Measurements from ENCODE around the gene GMDS. TPM values are rescaled to one million over a fixed set of nuclear protein-coding genes. Genes with fewer than 3 reads are reported as not detected.

Gene GMDS
- total and polyA plus RNA-seq, 2 donors (not counting 3 experiments of a cell fraction or from before 2014, with no cell fraction given): 9.8 to 23.5 TPM

GRCh38 chr6:1697688-1698351 is 547.6 kb downstream of the GMDS start:
- ChIA-PET POLR2A (no interaction called here), CTCF (interaction anchor here (0.9 to 7.9 kb wide), 4 partner anchors 11 to 87 kb away, joined by 3 to 54 read pairs (median 4); no protein-coding TSS in a partner anchor)
- TF ChIP-seq POLR2A (IDR thresholded peaks at IDR 0.05; ENCODE audit: low read depth, low read length): no peak
- no peak for TF ChIP-seq POLR2AphosphoS5 (IDR thresholded peaks at IDR 0.05; ENCODE audit: insufficient read depth, low read depth, low read length)
- no peak for TF ChIP-seq GATA2 (IDR thresholded peaks at IDR 0.05; ENCODE audit: insufficient read depth, insufficient read length, low read depth, low read length)
- DNase-seq (ENCODE audit: low read depth, low spot score) (no peak), FAIRE-seq (no peak)
- BruUV-seq (replicated peaks): no TSS peak
- Histone ChIP-seq H3K79me2 (ENCODE audit: control insufficient read depth, insufficient read depth, low read length) (no peaks in the 10 kb centered on the region), H3K9me3 (replicated peaks; ENCODE audit: control insufficient read depth, insufficient read depth, low read length) (no peaks in the 10 kb centered on the region), H3K4me2 (ENCODE audit: insufficient read depth, low read length) (no peak overlapping the region), H3K9me1 (replicated peaks; ENCODE audit: control insufficient read depth, extremely low read depth, insufficient read depth, low read length) (no peaks in the 10 kb centered on the region), H2AFZ (ENCODE audit: low read depth, low read length) (no peak overlapping the region), H3K4me1 (ENCODE audit: control insufficient read depth, extremely low read depth, insufficient read depth, low read length) (no peaks in the 10 kb centered on the region), H3K9ac (replicated peaks; ENCODE audit: extremely low read depth, insufficient read depth, low read length) (no peak overlapping the region), H3K27me3 (ENCODE audit: control insufficient read depth in 2 of 2, insufficient read depth in 2 of 2, low read length in 2 of 2) (no peaks in the 10 kb centered on the region), H3K4me3 (replicated peaks in 1 of 3; ENCODE audit: insufficient read depth in 1 of 3, low read depth in 1 of 3, low read length in 3 of 3) (no peak overlapping the region), H4K20me1 (replicated peaks; ENCODE audit: control insufficient read depth, extremely low read depth, insufficient read depth, low read length) (no peaks in the 10 kb centered on the region), H3K27ac (ENCODE audit: insufficient read depth, low read depth, low read length) (no peak overlapping the region), H3K36me3 (ENCODE audit: control insufficient read depth in 2 of 2, extremely low read depth in 1 of 2, insufficient read depth in 2 of 2, low read length in 2 of 2) (no peaks in the 10 kb centered on the region)
- dilution Hi-C loops (cut with MboI; ENCODE audit: extremely low pct_ligation_motif_present, low sequenced_read_pairs) (no loop called here), intact Hi-C loops (cut with micrococcal nuclease) (no loop called here)

- H2AFZ ChIP-seq (ENCODE audit: low read depth, low read length): no peak overlapping the region
- intact Hi-C loops (cut with micrococcal nuclease) (no loop called here), dilution Hi-C loops (cut with MboI; ENCODE audit: extremely low pct_ligation_motif_present, low sequenced_read_pairs) (no loop called here)
- FAIRE-seq (no peak), DNase-seq (ENCODE audit: low read depth, low spot score) (no peak)
- no peaks in the 10 kb centered on the region for H4K20me1 ChIP-seq (replicated peaks; ENCODE audit: control insufficient read depth, extremely low read depth, insufficient read depth, low read length)
- no peaks in the 10 kb centered on the region for H3K9me1 ChIP-seq (replicated peaks; ENCODE audit: control insufficient read depth, extremely low read depth, insufficient read depth, low read length)
- H3K9ac ChIP-seq (replicated peaks; ENCODE audit: extremely low read depth, insufficient read depth, low read length): no peak overlapping the region
- BruUV-seq (replicated peaks): no TSS peak
- POLR2A ChIA-PET: no interaction called here
- no peaks in the 10 kb centered on the region for H3K36me3 ChIP-seq (ENCODE audit: control insufficient read depth in 2 of 2, extremely low read depth in 1 of 2, insufficient read depth in 2 of 2, low read length in 2 of 2)
- H3K4me1 ChIP-seq (ENCODE audit: control insufficient read depth, extremely low read depth, insufficient read depth, low read length): no peaks in the 10 kb centered on the region
- no peak overlapping the region for H3K4me3 ChIP-seq (replicated peaks in 1 of 3; ENCODE audit: insufficient read depth in 1 of 3, low read depth in 1 of 3, low read length in 3 of 3)
- TF ChIP-seq MAX (IDR thresholded peaks at IDR 0.05; ENCODE audit: insufficient read depth, insufficient read length) (no peak), MYC (IDR thresholded peaks at IDR 0.05; ENCODE audit: low read depth, low read length) (no peak), FOS (IDR thresholded peaks at IDR 0.05; ENCODE audit: borderline replicate concordance, insufficient read depth, low read length) (no peak), POLR2AphosphoS5 (IDR thresholded peaks at IDR 0.05; ENCODE audit: insufficient read depth, low read depth, low read length) (no peak), CTCF (IDR thresholded peaks at IDR 0.05; ENCODE audit: extremely low read depth in 1 of 2, insufficient read depth in 1 of 2, low read depth in 1 of 2, low read length in 2 of 2) (no peak), EZH2 (IDR thresholded peaks at IDR 0.05; ENCODE audit: borderline replicate concordance, low read depth, low read length, severe bottlenecking) (no peak)
- no peak overlapping the region for H3K27ac ChIP-seq (ENCODE audit: insufficient read depth, low read depth, low read length)
- no peaks in the 10 kb centered on the region for H3K79me2 ChIP-seq (ENCODE audit: control insufficient read depth, insufficient read depth, low read length)
- no peaks in the 10 kb centered on the region for H3K9me3 ChIP-seq (replicated peaks; ENCODE audit: control insufficient read depth, insufficient read depth, low read length)
- no peak overlapping the region for H3K4me2 ChIP-seq (ENCODE audit: insufficient read depth, low read length)
- CTCF ChIA-PET: interaction anchor here (7.9 kb wide), 1 partner anchor 10 kb away, joined by 54 read pairs; no protein-coding TSS in a partner anchor
- H3K27me3 ChIP-seq (ENCODE audit: control insufficient read depth in 2 of 2, insufficient read depth in 2 of 2, low read length in 2 of 2): no peaks in the 10 kb centered on the region
Measured at GRCh38 chr6:1696463-1696850, 548.9 kb downstream of the GMDS start.

Measured in endothelial cell of umbilical vein (primary cell).